T1000 (cell line): Measurements from ENCODE around the gene KCNIP3.
"Not testable (repeated sequence)": the region's sequence is repeated elsewhere in the genome, so short reads cannot be mapped to it uniquely, and the experiment has no call there.

ENCODE experiments used
- DNase-seq: peaks from one replicate; lab custom pipeline; 2025; ENCODE audit warnings: mixed read lengths; lab: John Stamatoyannopoulos, UW

The KCNIP3 gene

GRCh38 chr2:95372216-95372829 lies 75.2 kb downstream of the KCNIP3 start:
- no peak for DNase-seq

- DNase-seq = no peak
Observed at GRCh38 chr2:95372845-95373244, 75.7 kb downstream of the KCNIP3 start.

- no peak for DNase-seq
Observed at GRCh38 chr2:95374029-95374428, 76.9 kb downstream of the KCNIP3 start.

GRCh38 chr2:95374451-95374920 lies 77.3 kb downstream of the KCNIP3 start:
- no peak for DNase-seq

GRCh38 chr2:95374921-95375471 lies 77.8 kb downstream of the KCNIP3 start:
- DNase-seq = no peak

GRCh38 chr2:95375532-95376150 lies 78.5 kb downstream of the KCNIP3 start:
- DNase-seq = no peak

GRCh38 chr2:95376311-95377215 lies 79.4 kb downstream of the KCNIP3 start:
- no peak for DNase-seq

GRCh38 chr2:95377216-95378123 lies 80.3 kb downstream of the KCNIP3 start:
- no peak for DNase-seq

GRCh38 chr2:95378281-95378680 lies 81.1 kb downstream of the KCNIP3 start:
- DNase-seq = not testable (repeated sequence)

- no peak for DNase-seq
Observed at GRCh38 chr2:95379371-95379831, 82.3 kb downstream of the KCNIP3 start.

GRCh38 chr2:95380280-95380679 lies 83.1 kb downstream of the KCNIP3 start:
- no peak for DNase-seq

- DNase-seq = no peak
Observed at GRCh38 chr2:95380731-95381130, 83.6 kb downstream of the KCNIP3 start.

- DNase-seq = no peak
Observed at GRCh38 chr2:95381212-95382191, 84.4 kb downstream of the KCNIP3 start.

- DNase-seq = no peak
Observed at GRCh38 chr2:95382192-95382591, 85.0 kb downstream of the KCNIP3 start.

GRCh38 chr2:95382686-95383634 lies 85.8 kb downstream of the KCNIP3 start:
- DNase-seq = no peak

- no peak for DNase-seq
Observed at GRCh38 chr2:95383635-95384027, 86.5 kb downstream of the KCNIP3 start.

- no peak for DNase-seq
Observed at GRCh38 chr2:95384854-95385569, 87.9 kb downstream of the KCNIP3 start.

GRCh38 chr2:95385570-95385984 lies 88.4 kb downstream of the KCNIP3 start:
- no peak for DNase-seq
